MCF 10A (cell line): ENCODE data around the gene DDX51. TPM values are rescaled to one million over a fixed set of nuclear protein-coding genes. Genes with fewer than 3 reads are reported as not detected.

Experiments used
- BruUV-seq: library from RNA; stranded (reverse); fragments of 400-500 nt; replicated peaks from 2 replicates; lab custom pipeline; 2021; lab: Mats Ljungman, UMichigan
- CTCF ChIA-PET: fragments of 300-600 bp; sonication (Branson Sonifier 250); formaldehyde crosslinking; extraction: SDS; loops from one replicate; lab custom pipeline; 2021; ENCODE audit warnings: antibody characterized with exemption, inconsistent platforms; lab: Yijun Ruan, JAX
- POLR2A ChIA-PET: fragments of 300-600, 350-650 bp; sonication (Branson Sonifier 250); formaldehyde crosslinking; extraction: SDS; loops from one replicate; lab custom pipeline; 2020; ENCODE audit warnings: antibody characterized with exemption, inconsistent platforms; lab: Yijun Ruan, JAX
- DNase-seq: peaks from one replicate; pipeline ENCODE4 v3.0.0-alpha.2; 2018; ENCODE audit not compliant: unreplicated experiment
- H3K27ac Mint-ChIP-seq: one replicate; pipeline ENCODE4 v1.8.0; 2022; ENCODE audit warnings: mild to moderate bottlenecking, low read depth, mixed read lengths; ENCODE audit not compliant: unreplicated experiment
- H3K27me3 Mint-ChIP-seq: one replicate; pipeline ENCODE4 v1.8.0; 2022; ENCODE audit warnings: mixed read lengths; ENCODE audit not compliant: insufficient read depth, unreplicated experiment
- H3K36me3 Mint-ChIP-seq: one replicate; pipeline ENCODE4 v1.8.0; 2022; ENCODE audit warnings: mild to moderate bottlenecking, moderate library complexity, mixed read lengths; ENCODE audit not compliant: insufficient read depth, unreplicated experiment
- H3K4me1 Mint-ChIP-seq: one replicate; pipeline ENCODE4 v1.8.0; 2022; ENCODE audit warnings: mixed read lengths; ENCODE audit not compliant: insufficient read depth, unreplicated experiment
- H3K4me3 Mint-ChIP-seq: one replicate; pipeline ENCODE4 v1.8.0; 2022; ENCODE audit warnings: mild to moderate bottlenecking, moderate library complexity, mixed read lengths; ENCODE audit not compliant: unreplicated experiment
- H3K9me3 Mint-ChIP-seq: one replicate; pipeline ENCODE4 v1.8.0; 2022; ENCODE audit warnings: mixed read lengths; ENCODE audit not compliant: unreplicated experiment
- intact Hi-C: fragments of 100-400 bp; cut with micrococcal nuclease; formaldehyde crosslinking; loops from 2 replicates; pipeline ENCODE4 v1.14.1; 2022
- total RNA-seq: library from RNA; stranded (reverse); gene quantifications from 2 replicates; pipeline ENCODE4 v1.2.3, GENCODE V29; 2022
- TF ChIP-seq, protein P1 (sequence below): fragments of 200-600 bp; IDR thresholded peaks from one replicate; pipeline ENCODE4 v1.8.0; 2022; ENCODE audit warnings: antibody characterized with exemption, mild to moderate bottlenecking; ENCODE audit not compliant: unreplicated experiment

DDX51 gene
- total RNA-seq, 1 experiment from 2014 or later, result 24.0 TPM

DNA sequence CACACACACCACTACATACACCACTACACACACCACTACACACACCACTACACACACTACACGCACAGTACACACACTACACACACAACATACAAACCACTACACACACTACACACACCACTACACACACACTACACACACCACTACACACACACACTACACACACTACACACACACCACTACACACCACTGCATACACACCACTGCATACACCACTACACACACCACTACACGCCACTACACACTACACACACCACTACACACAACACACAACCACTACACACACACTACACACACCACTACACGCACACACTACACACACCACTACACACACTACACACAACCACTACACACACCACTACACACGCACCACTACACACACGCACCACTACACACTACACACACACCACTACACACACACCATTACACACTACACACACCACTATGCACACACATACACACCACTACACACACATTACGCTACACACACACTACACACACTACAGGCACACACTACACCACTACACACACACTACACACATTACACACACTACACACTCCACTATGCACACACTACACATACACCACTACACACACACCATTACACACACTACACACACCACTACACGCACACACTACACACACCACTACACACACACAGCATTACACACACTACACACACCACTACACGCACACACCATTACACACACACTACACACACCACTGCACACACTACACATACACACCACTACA, 12.6 kb upstream of the DDX51 start:
- ChIA-PET POLR2A (no interaction called here), CTCF (no interaction called here)
- no peak overlapping the region for H3K4me3 Mint-ChIP-seq
- intact Hi-C loops, result loop anchor here (10.0 kb wide), 1 partner anchor 458 kb away; the partner anchor contains the start of genes LRCOL1 and P2RX2
- H3K27me3 Mint-ChIP-seq, result no peaks in the 10 kb centered on the region
- no peaks in the 10 kb centered on the region for H3K36me3 Mint-ChIP-seq
- BruUV-seq, result no TSS peak
- no peaks in the 10 kb centered on the region for H3K9me3 Mint-ChIP-seq
- TF ChIP-seq, protein P1, sequence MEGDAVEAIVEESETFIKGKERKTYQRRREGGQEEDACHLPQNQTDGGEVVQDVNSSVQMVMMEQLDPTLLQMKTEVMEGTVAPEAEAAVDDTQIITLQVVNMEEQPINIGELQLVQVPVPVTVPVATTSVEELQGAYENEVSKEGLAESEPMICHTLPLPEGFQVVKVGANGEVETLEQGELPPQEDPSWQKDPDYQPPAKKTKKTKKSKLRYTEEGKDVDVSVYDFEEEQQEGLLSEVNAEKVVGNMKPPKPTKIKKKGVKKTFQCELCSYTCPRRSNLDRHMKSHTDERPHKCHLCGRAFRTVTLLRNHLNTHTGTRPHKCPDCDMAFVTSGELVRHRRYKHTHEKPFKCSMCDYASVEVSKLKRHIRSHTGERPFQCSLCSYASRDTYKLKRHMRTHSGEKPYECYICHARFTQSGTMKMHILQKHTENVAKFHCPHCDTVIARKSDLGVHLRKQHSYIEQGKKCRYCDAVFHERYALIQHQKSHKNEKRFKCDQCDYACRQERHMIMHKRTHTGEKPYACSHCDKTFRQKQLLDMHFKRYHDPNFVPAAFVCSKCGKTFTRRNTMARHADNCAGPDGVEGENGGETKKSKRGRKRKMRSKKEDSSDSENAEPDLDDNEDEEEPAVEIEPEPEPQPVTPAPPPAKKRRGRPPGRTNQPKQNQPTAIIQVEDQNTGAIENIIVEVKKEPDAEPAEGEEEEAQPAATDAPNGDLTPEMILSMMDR, result no peak
- peaks cover 4% of the 10 kb centered on the region for H3K4me1 Mint-ChIP-seq
- no peak for DNase-seq
- H3K27ac Mint-ChIP-seq, result no peak overlapping the region

DNA sequence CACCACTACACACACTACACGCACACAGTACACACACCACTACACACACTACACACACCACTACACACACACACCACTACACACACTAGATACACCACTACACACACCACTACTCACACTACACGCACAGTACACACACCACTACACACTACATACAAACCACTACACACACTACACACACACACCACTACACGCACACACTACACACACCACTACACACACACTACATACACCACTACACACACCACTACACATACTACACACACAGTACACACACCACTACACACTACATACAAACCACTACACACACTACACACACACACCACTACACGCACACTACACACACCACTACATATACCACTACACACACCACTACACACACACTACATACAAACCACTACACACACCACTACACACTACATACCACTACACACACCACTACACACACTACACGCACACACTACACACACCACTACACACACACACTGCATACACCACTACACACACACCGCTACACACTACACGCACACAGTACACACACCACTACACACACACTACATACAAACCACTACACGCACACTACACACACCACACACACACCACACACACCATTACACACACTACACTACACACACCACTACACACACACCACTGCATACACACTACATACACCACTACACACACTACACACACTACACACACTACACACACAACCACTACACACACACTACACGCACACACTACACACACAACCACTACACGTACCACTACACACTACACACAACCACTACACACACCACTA, 11.9 kb upstream of the DDX51 start:
- no peaks in the 10 kb centered on the region for H3K9me3 Mint-ChIP-seq
- no peak overlapping the region for H3K4me3 Mint-ChIP-seq
- ChIA-PET CTCF (interaction anchor here (1.2 to 1.3 kb wide), 2 partner anchors 63 to 459 kb away, joined by 5 to 6 read pairs; no protein-coding TSS in a partner anchor), POLR2A (no interaction called here)
- no peak overlapping the region for H3K27ac Mint-ChIP-seq
- TF ChIP-seq, protein P1, result no peak
- BruUV-seq, result no TSS peak
- H3K4me1 Mint-ChIP-seq, result peaks cover 4% of the 10 kb centered on the region
- intact Hi-C loops, result loop anchor here (2.0 to 10.0 kb wide), 4 partner anchors 63 to 459 kb away; partner anchors contain the start of genes LRCOL1 and P2RX2
- DNase-seq, result no peak
- H3K36me3 Mint-ChIP-seq, result no peaks in the 10 kb centered on the region
- H3K27me3 Mint-ChIP-seq, result no peaks in the 10 kb centered on the region

DNA sequence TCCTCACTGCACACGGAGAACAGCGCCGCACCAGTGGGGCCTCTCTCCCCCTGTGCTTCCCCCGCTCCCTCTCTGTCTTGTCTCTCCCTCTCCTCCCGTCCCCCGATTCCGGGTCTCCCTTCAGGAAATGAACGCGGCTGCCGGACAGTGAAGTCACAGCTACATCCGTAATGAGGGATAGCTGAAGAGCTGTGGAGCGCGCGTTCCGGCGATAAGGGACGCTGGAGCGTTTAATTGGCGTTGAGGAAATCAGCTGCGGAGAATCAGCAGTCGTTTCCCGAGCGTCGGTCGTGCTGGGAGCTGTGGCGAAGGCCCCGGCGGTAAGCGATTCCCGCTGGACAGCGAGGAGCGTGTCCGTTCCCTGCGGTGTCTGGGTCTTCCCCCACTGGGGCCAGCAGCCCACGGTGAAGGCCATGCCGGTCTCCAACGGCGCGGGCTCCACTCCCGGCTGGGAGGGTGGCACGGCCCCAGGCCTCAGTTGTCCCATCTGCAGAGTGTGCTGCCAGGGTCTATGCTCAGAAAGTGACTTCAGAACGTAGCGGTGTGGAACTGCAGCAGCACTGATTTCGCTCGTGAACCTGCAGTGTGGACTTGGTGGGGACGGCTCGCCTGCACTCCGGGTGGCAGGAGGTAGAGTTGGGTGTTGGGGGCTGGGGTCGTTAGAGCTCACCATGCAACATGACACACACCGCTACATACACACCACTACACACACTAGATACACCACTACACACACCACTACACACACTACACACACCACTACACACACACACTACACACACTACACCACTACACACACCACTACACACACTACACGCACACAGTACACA, 11.0 kb upstream of the DDX51 start:
- H3K4me1 Mint-ChIP-seq, result peaks cover 4% of the 10 kb centered on the region
- H3K9me3 Mint-ChIP-seq, result no peaks in the 10 kb centered on the region
- H3K36me3 Mint-ChIP-seq, result no peaks in the 10 kb centered on the region
- ChIA-PET POLR2A (no interaction called here), CTCF (interaction anchor here (0.6 to 1.3 kb wide), 9 partner anchors 28 to 565 kb away, joined by 3 to 6 read pairs (median 3); no protein-coding TSS in a partner anchor)
- no TSS peak for BruUV-seq
- intact Hi-C loops, result loop anchor here (2.0 to 10.0 kb wide), 4 partner anchors 64 to 460 kb away; partner anchors contain the start of genes LRCOL1 and P2RX2
- no peak overlapping the region for H3K4me3 Mint-ChIP-seq
- H3K27me3 Mint-ChIP-seq, result no peaks in the 10 kb centered on the region
- DNase-seq, result no peak
- TF ChIP-seq, protein P1, result no peak
- H3K27ac Mint-ChIP-seq, result no peak overlapping the region
